Caco-2 (cell line): ENCODE measurements around the gene TRIM17. TPM values are rescaled to one million over a fixed set of nuclear protein-coding genes. Genes with fewer than 3 reads are reported as not detected.
A peak's percentile ranks its signal among the peaks of the same experiment; 100 is the strongest.

ENCODE experiments used
- BruUV-seq: library from RNA; stranded (reverse); fragments of 400-500 nt; replicated peaks from 2 replicates; lab custom pipeline; 2021; lab: Mats Ljungman, UMichigan
- CTCF ChIA-PET: fragments of 300-600 bp; sonication (Branson Sonifier 250); formaldehyde crosslinking; loops from one replicate; lab custom pipeline; 2022; ENCODE audit warnings: antibody characterized with exemption; lab: Charles Lee
- POLR2A ChIA-PET: fragments of 300-600 bp; sonication (Branson Sonifier 250); formaldehyde crosslinking; loops from one replicate; lab custom pipeline; 2022; ENCODE audit warnings: antibody characterized with exemption; lab: Charles Lee
- DNase-seq, 2 experiments: peaks; one replicate each; pipeline versions ENCODE4 v3.0.0 to v3.0.0-alpha.2; 2020 to 2022
- H3K27me3 ChIP-seq: replicated peaks from 2 replicates; pipeline ENCODE4 v1.6.0; 2011; ENCODE audit warnings: low read length; ENCODE audit not compliant: control insufficient read depth, insufficient read depth
- H3K36me3 ChIP-seq: 2 replicates; pipeline ENCODE4 v1.5.1; 2011; ENCODE audit warnings: low read length; ENCODE audit not compliant: control insufficient read depth, insufficient read depth
- H3K4me1 ChIP-seq: fragments of 250-450 bp; sonication (Bioruptor Pico); 2 replicates; pipeline ENCODE4 v1.5.1; 2020; ENCODE audit warnings: mild to moderate bottlenecking
- H3K4me3 ChIP-seq: 2 replicates; pipeline ENCODE4 v1.5.1; 2011; ENCODE audit warnings: low read depth, mild to moderate bottlenecking, control low read depth, low read length
- H3K9me3 ChIP-seq: fragments of 250-450 bp; sonication (Bioruptor Pico); 2 replicates; pipeline ENCODE4 v1.5.1; 2020; ENCODE audit warnings: mild to moderate bottlenecking, moderate library complexity
- H3K27ac Mint-ChIP-seq: one replicate; pipeline ENCODE4 v1.8.0; 2022; ENCODE audit warnings: mixed read lengths; ENCODE audit not compliant: unreplicated experiment
- H3K27me3 Mint-ChIP-seq: one replicate; pipeline ENCODE4 v1.8.0; 2022; ENCODE audit warnings: mixed read lengths; ENCODE audit not compliant: insufficient read depth, unreplicated experiment
- H3K36me3 Mint-ChIP-seq: one replicate; pipeline ENCODE4 v1.8.0; 2022; ENCODE audit warnings: mild to moderate bottlenecking, mixed read lengths; ENCODE audit not compliant: insufficient read depth, unreplicated experiment
- H3K4me1 Mint-ChIP-seq: one replicate; pipeline ENCODE4 v1.8.0; 2022; ENCODE audit warnings: low read depth, mixed read lengths; ENCODE audit not compliant: unreplicated experiment
- H3K4me3 Mint-ChIP-seq: one replicate; pipeline ENCODE4 v1.8.0; 2022; ENCODE audit warnings: mild to moderate bottlenecking, moderate library complexity, mixed read lengths; ENCODE audit not compliant: unreplicated experiment
- H3K9me3 Mint-ChIP-seq: one replicate; pipeline ENCODE4 v1.8.0; 2022; ENCODE audit warnings: mixed read lengths; ENCODE audit not compliant: unreplicated experiment
- CTCF ChIP-seq, 2 experiments: fragments of 200-600 bp in 1 of 2; IDR thresholded peaks; 1 replicate in 1 of 2; 2 replicates in 1 of 2; pipeline versions ENCODE4 v1.5.1 to v1.8.0; 2011 to 2022; ENCODE audit warnings: antibody characterized with exemption in 1 of 2, control low read depth in 1 of 2, inconsistent platforms in 1 of 2, low read depth in 1 of 2, low read length in 1 of 2, mild to moderate bottlenecking in 1 of 2, moderate library complexity in 1 of 2; ENCODE audit not compliant: insufficient read depth in 1 of 2, severe bottlenecking in 1 of 2, unreplicated experiment in 1 of 2
- intact Hi-C: fragments of 100-400 bp; cut with micrococcal nuclease; formaldehyde crosslinking; loops from one replicate; pipeline ENCODE4 v1.10.0; 2022; ENCODE audit not compliant: unreplicated experiment
- total RNA-seq: library from RNA; stranded (reverse); gene quantifications from 2 replicates; pipeline ENCODE4 v1.2.3, GENCODE V29; 2022

TRIM17 gene
- total RNA-seq, 1 experiment from 2014 or later: 4.0 TPM

GRCh38 chr1:228391411-228392020, 25.1 kb downstream of the TRIM17 start:
- Mint-ChIP-seq H3K4me3 (no peak overlapping the region), H3K27me3 (no peaks in the 10 kb centered on the region), H3K4me1 (no peaks in the 10 kb centered on the region), H3K9me3 (no peaks in the 10 kb centered on the region), H3K27ac (no peak overlapping the region), H3K36me3 (peaks cover 47% of the 10 kb centered on the region)
- Histone ChIP-seq H3K4me3 (no peak overlapping the region), H3K36me3 (no peaks in the 10 kb centered on the region), H3K4me1 (no peaks in the 10 kb centered on the region), H3K9me3 (no peaks in the 10 kb centered on the region), H3K27me3 (no peaks in the 10 kb centered on the region)
- ChIA-PET POLR2A (no interaction called here), CTCF (no interaction called here)
- TF ChIP-seq CTCF (IDR thresholded peaks at IDR 0.05; ENCODE audit: insufficient read depth in 1 of 2, low read depth in 1 of 2, low read length in 1 of 2, severe bottlenecking in 1 of 2, unreplicated experiment in 1 of 2): no peak
- peak in 1 of 2 experiments; percentile 36 for DNase-seq
- intact Hi-C loops: loop anchor here (5.0 kb wide), 1 partner anchor 124 kb away; no protein-coding TSS in a partner anchor
- no TSS peak for BruUV-seq

GRCh38 chr1:228390649-228391048, 26.0 kb downstream of the TRIM17 start:
- Mint-ChIP-seq H3K27me3 (peaks cover 2% of the 10 kb centered on the region), H3K9me3 (no peaks in the 10 kb centered on the region), H3K27ac (no peak overlapping the region), H3K4me3 (no peak overlapping the region), H3K4me1 (no peaks in the 10 kb centered on the region), H3K36me3 (peaks cover 41% of the 10 kb centered on the region)
- Histone ChIP-seq H3K36me3 (no peaks in the 10 kb centered on the region), H3K4me3 (no peak overlapping the region), H3K27me3 (no peaks in the 10 kb centered on the region), H3K9me3 (no peaks in the 10 kb centered on the region), H3K4me1 (no peaks in the 10 kb centered on the region)
- intact Hi-C loops: loop anchor here (5.0 kb wide), 1 partner anchor 123 kb away; no protein-coding TSS in a partner anchor
- ChIA-PET CTCF (no interaction called here), POLR2A (interaction anchor here (1.1 kb wide), 1 partner anchor 16 kb away, joined by 7 read pairs; the partner anchor contains the start of gene TRIM11)
- no TSS peak for BruUV-seq
- no peak for TF ChIP-seq CTCF (IDR thresholded peaks at IDR 0.05; ENCODE audit: insufficient read depth in 1 of 2, low read depth in 1 of 2, low read length in 1 of 2, severe bottlenecking in 1 of 2, unreplicated experiment in 1 of 2)
- DNase-seq: no peak

- H3K36me3 ChIP-seq: no peaks in the 10 kb centered on the region
- Mint-ChIP-seq H3K27me3 (peaks cover 2% of the 10 kb centered on the region), H3K4me1 (no peaks in the 10 kb centered on the region), H3K9me3 (no peaks in the 10 kb centered on the region), H3K4me3 (no peak overlapping the region), H3K36me3 (peaks cover 14% of the 10 kb centered on the region), H3K27ac (no peak overlapping the region)
- intact Hi-C loops: no loop called here
- H3K9me3 ChIP-seq: no peaks in the 10 kb centered on the region
- no peaks in the 10 kb centered on the region for H3K4me1 ChIP-seq
- no peak for DNase-seq
- ChIA-PET POLR2A (no interaction called here), CTCF (interaction anchor here (0.6 kb wide), 1 partner anchor 222 kb away, joined by 5 read pairs; the partner anchor contains the start of gene IBA57)
- no peaks in the 10 kb centered on the region for H3K27me3 ChIP-seq
- TF ChIP-seq CTCF (IDR thresholded peaks at IDR 0.05; ENCODE audit: insufficient read depth in 1 of 2, low read depth in 1 of 2, low read length in 1 of 2, severe bottlenecking in 1 of 2, unreplicated experiment in 1 of 2): no peak
- H3K4me3 ChIP-seq: no peak overlapping the region
- BruUV-seq: no TSS peak
Observed at GRCh38 chr1:228387321-228387720, 29.3 kb downstream of the TRIM17 start.
